GM12878 (cell line): ENCODE measurements around the gene DIP2C. TPM values are rescaled to one million over a fixed set of nuclear protein-coding genes. Genes with fewer than 3 reads are reported as not detected.

ENCODE experiments used
- ATAC-seq: fragments of 200-7000 bp; cut with Tn5 transposase; 3 replicates; pipeline ENCODE4 v1.9.1; 2020; ENCODE audit warnings: mild to moderate bottlenecking, moderate library complexity
- BruUV-seq: library from RNA; stranded (reverse); fragments of 400-500 nt; replicated peaks from 2 replicates; lab custom pipeline; 2021; lab: Mats Ljungman, UMichigan
- CTCF ChIA-PET: fragments of 300-600 bp; sonication (Branson Sonifier 250); formaldehyde crosslinking; extraction: SDS; loops from one replicate; lab custom pipeline; 2021; ENCODE audit warnings: inconsistent platforms; lab: Yijun Ruan, JAX
- POLR2A ChIA-PET: fragments of 350-600 bp; formaldehyde crosslinking; extraction: SDS; loops from one replicate; lab custom pipeline; 2021; ENCODE audit warnings: inconsistent platforms; lab: Charles Lee
- RAD21 ChIA-PET: fragments of 300-600 bp; sonication (Branson Sonifier 250); formaldehyde crosslinking; loops from one replicate; lab custom pipeline; 2023; ENCODE audit warnings: antibody characterized with exemption; ENCODE audit not compliant: unreplicated experiment; lab: Charles Lee
- SMC1A ChIA-PET: fragments of 300-600 bp; sonication (Branson Sonifier 250); formaldehyde crosslinking; loops from one replicate; lab custom pipeline; 2023; ENCODE audit not compliant: unreplicated experiment, uncharacterized antibody; lab: Charles Lee
- DNase-seq: peaks from one replicate; pipeline ENCODE4 v3.0.0-alpha.2; 2011; ENCODE audit warnings: low read depth, low spot score
- FAIRE-seq: peaks from 3 replicates; lab custom pipeline; 2011; peaks lifted over from hg19 to GRCh38; lab: Jason Lieb, UNC
- H2AFZ ChIP-seq: 2 replicates; pipeline ENCODE4 v1.6.0; 2011; ENCODE audit warnings: low read depth, low read length, control low read depth; ENCODE audit not compliant: control insufficient read depth
- H3K27ac ChIP-seq: 2 replicates; pipeline ENCODE4 v1.5.1; 2011; ENCODE audit warnings: control low read depth; ENCODE audit not compliant: control insufficient read depth, insufficient read depth
- H3K27me3 ChIP-seq, 2 experiments: replicated peaks in 1 of 2; 2 replicates each; pipeline versions ENCODE4 v1.6.0 to v1.6.1; 2011; ENCODE audit warnings: low read length in 1 of 2; ENCODE audit not compliant: control insufficient read depth in 2 of 2, insufficient read depth in 2 of 2
- H3K36me3 ChIP-seq, 2 experiments: 2 replicates each; pipeline ENCODE4 v1.5.1; 2011; ENCODE audit warnings: low read length in 1 of 2; ENCODE audit not compliant: control insufficient read depth in 2 of 2, insufficient read depth in 2 of 2
- H3K4me1 ChIP-seq: 2 replicates; pipeline ENCODE4 v1.6.1; 2011; ENCODE audit warnings: mild to moderate bottlenecking, low read length, moderate library complexity, mixed read lengths; ENCODE audit not compliant: control insufficient read depth, insufficient read depth
- H3K4me2 ChIP-seq: 2 replicates; pipeline ENCODE4 v1.6.0; 2011; ENCODE audit warnings: control low read depth; ENCODE audit not compliant: control insufficient read depth, insufficient read depth
- H3K4me3 ChIP-seq: fragments of 200-600 bp; sonication (generic); 2 replicates; pipeline ENCODE4 v1.5.1; 2016
- H3K79me2 ChIP-seq: 2 replicates; pipeline ENCODE4 v1.6.0; 2011; ENCODE audit warnings: low read length; ENCODE audit not compliant: control insufficient read depth, insufficient read depth
- H3K9ac ChIP-seq: 2 replicates; pipeline ENCODE4 v1.8.0; 2011; ENCODE audit warnings: low read length, control low read depth, mixed read lengths; ENCODE audit not compliant: control insufficient read depth, insufficient read depth
- H3K9me3 ChIP-seq: replicated peaks from 3 replicates; pipeline ENCODE4 v1.5.1; 2011; ENCODE audit warnings: mild to moderate bottlenecking, low read length; ENCODE audit not compliant: control insufficient read depth, insufficient read depth
- H4K20me1 ChIP-seq: 2 replicates; pipeline ENCODE4 v1.6.0; 2011; ENCODE audit not compliant: control insufficient read depth, insufficient read depth
- ATF7 ChIP-seq: fragments of 450-650 bp; IDR thresholded peaks from 2 replicates; pipeline ENCODE4 v1.6.1; 2016; ENCODE audit warnings: low read depth, mild to moderate bottlenecking
- BRCA1 ChIP-seq: IDR thresholded peaks from 2 replicates; pipeline ENCODE4 v1.6.1; 2011; ENCODE audit warnings: low read depth, low read length, improper control_type of control experiment
- CREM ChIP-seq: IDR thresholded peaks from 2 replicates; pipeline ENCODE4 v1.6.1; 2014; ENCODE audit warnings: antibody characterized with exemption, low read depth
- IKZF1 ChIP-seq: fragments of 450-650 bp; conservative IDR thresholded peaks from 2 replicates; pipeline ENCODE4 v1.6.1; 2017; ENCODE audit warnings: antibody characterized with exemption, mild to moderate bottlenecking
- KAT2A ChIP-seq: conservative IDR thresholded peaks from 2 replicates; pipeline ENCODE4 v1.6.1; 2011; ENCODE audit warnings: low read depth, low read length; ENCODE audit not compliant: control insufficient read depth
- MYB ChIP-seq: fragments of 150-350 bp; IDR thresholded peaks from 2 replicates; pipeline ENCODE4 v1.6.1; 2014; ENCODE audit warnings: mild to moderate bottlenecking, low read depth, low read length, borderline replicate concordance
- NR2C1 ChIP-seq: fragments of 450-650 bp; IDR thresholded peaks from 2 replicates; pipeline ENCODE4 v1.6.1; 2017; ENCODE audit warnings: antibody characterized with exemption, mild to moderate bottlenecking, moderate library complexity
- NR2C2 ChIP-seq: IDR thresholded peaks from 2 replicates; pipeline ENCODE4 v1.6.1; 2011; ENCODE audit warnings: borderline replicate concordance, low read depth; ENCODE audit not compliant: control insufficient read depth, insufficient read length
- NRF1 ChIP-seq: conservative IDR thresholded peaks from 2 replicates; pipeline ENCODE4 v1.6.1; 2011; ENCODE audit warnings: mild to moderate bottlenecking, low read depth, low read length, improper control_type of control experiment
- PML ChIP-seq: IDR thresholded peaks from 2 replicates; pipeline ENCODE4 v1.6.1; 2012; ENCODE audit warnings: low read length, inconsistent platforms
- SUPT20H ChIP-seq: IDR thresholded peaks from 2 replicates; pipeline ENCODE4 v1.6.1; 2011; ENCODE audit warnings: low read depth, mild to moderate bottlenecking, low read length, moderate library complexity, borderline replicate concordance; ENCODE audit not compliant: control insufficient read depth
- TCF12 ChIP-seq: IDR thresholded peaks from 2 replicates; pipeline ENCODE4 v1.6.1; 2011; ENCODE audit warnings: low read depth, mild to moderate bottlenecking, low read length
- TCF3 ChIP-seq: IDR thresholded peaks from 2 replicates; pipeline ENCODE4 v1.6.1; 2012; ENCODE audit warnings: low read depth, mild to moderate bottlenecking, low read length, borderline replicate concordance; ENCODE audit not compliant: insufficient read depth
- WRNIP1 ChIP-seq: IDR thresholded peaks from 2 replicates; pipeline ENCODE4 v1.6.1; 2011; ENCODE audit warnings: low read depth, low read length, improper control_type of control experiment, borderline replicate concordance
- WGBS: methylation state at CpG from one replicate; pipeline ENCODE4 v1.1.6; 2016; ENCODE audit warnings: low lambda C conversion rate; ENCODE audit not compliant: insufficient replicate concordance, insufficient coverage; ENCODE audit errors: missing lambda C conversion rate; 5-methylcytosine and 5-hydroxymethylcytosine counted together
- in situ Hi-C: fragments of 300-500 bp; cut with MboI; formaldehyde crosslinking; loops from 9 replicates; pipeline ENCODE4 v1.14.3; 2018; ENCODE audit warnings: mixed read lengths
- intact Hi-C: fragments of 100-400 bp; cut with micrococcal nuclease; formaldehyde crosslinking; loops from one replicate; pipeline ENCODE4 v1.14.2; 2022; ENCODE audit not compliant: unreplicated experiment
- polyA plus RNA-seq, 11 experiments: library from polyadenylated mRNA; depleted of rRNA in 4 of 11; unstranded in 6 of 11; stranded (reverse) in 5 of 11; fragments of >200 nt; fragmentation: Nextera tagmentation in 4 of 11; fragmentation: Illumina TruSeq in 1 of 11; extraction: Ambion mirVana in 4 of 11; extraction: Trizol in 1 of 11; gene quantifications; 1 replicate in 1 of 11; 2 replicates in 10 of 11; pipeline versions ENCODE4 v1.2.1 to v1.2.3, GENCODE V29; 2011 to 2016; ENCODE audit warnings: inconsistent platforms in 2 of 11, missing spikeins in 2 of 11, low read depth in 1 of 11
- total RNA-seq, 4 experiments: library from RNA; depleted of rRNA in 3 of 4; stranded (reverse); fragments of >200 nt in 3 of 4; fragmentation: Illumina TruSeq in 1 of 4; extraction: Trizol in 1 of 4; gene quantifications; 2 replicates each; pipeline versions ENCODE4 v1.2.1 to v1.2.3, GENCODE V29; 2013 to 2021
- TF ChIP-seq, protein P1 (sequence below): fragments of 450-650 bp; conservative IDR thresholded peaks from 2 replicates; pipeline ENCODE4 v1.6.1; 2017; ENCODE audit warnings: mild to moderate bottlenecking, moderate library complexity

Gene DIP2C
- total and polyA plus RNA-seq, 10 of the 15 experiments (the other 5 are each of a cell fraction or from before 2014, with no cell fraction given) = 0.01 to 0.10 (median 0.06) TPM

DNA sequence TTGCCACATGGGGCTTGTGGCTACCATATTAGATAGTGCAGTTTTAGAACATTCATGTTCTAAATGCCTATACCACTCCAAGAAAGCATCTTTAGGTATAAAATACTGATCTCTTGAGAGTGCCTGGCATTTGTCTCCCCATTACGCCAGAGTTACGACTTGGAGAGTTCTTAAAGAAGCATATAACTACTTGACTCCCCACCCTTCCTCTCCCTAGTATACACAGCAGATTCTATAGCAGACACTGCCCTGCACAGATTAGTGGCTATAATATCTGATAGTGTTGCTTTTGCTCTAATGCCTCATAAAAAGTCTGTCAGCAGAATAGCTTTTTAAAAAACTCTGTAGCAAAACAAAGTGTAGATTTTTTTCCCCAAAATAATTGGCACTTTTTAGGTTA, 463.4 kb downstream of the DIP2C start:
- no peak for ATAC-seq
- ChIA-PET POLR2A (no interaction called here), SMC1A (no interaction called here), RAD21 (no interaction called here), CTCF (no interaction called here)
- in situ Hi-C loops = no loop called here
- no peak for FAIRE-seq
- Histone ChIP-seq H2AFZ (no peak overlapping the region), H3K36me3 (no peaks in the 10 kb centered on the region), H3K79me2 (no peaks in the 10 kb centered on the region), H4K20me1 (no peaks in the 10 kb centered on the region), H3K9me3 (no peaks in the 10 kb centered on the region), H3K9ac (no peak overlapping the region), H3K27ac (no peak overlapping the region), H3K4me1 (no peaks in the 10 kb centered on the region), H3K4me2 (no peak overlapping the region), H3K27me3 (no peaks in the 10 kb centered on the region)
- 100% methylated on average over 2 of the region's 2 CpGs for WGBS
- DNase-seq = no peak
- intact Hi-C loops = no loop called here
- no TSS peak for BruUV-seq
- TF ChIP-seq CREM (no peak), NR2C1 (no peak), WRNIP1 (no peak), MYB (no peak)
- TF ChIP-seq, all 136 proteins: peak for 0
- H3K4me3 ChIP-seq = no peak overlapping the region

DNA sequence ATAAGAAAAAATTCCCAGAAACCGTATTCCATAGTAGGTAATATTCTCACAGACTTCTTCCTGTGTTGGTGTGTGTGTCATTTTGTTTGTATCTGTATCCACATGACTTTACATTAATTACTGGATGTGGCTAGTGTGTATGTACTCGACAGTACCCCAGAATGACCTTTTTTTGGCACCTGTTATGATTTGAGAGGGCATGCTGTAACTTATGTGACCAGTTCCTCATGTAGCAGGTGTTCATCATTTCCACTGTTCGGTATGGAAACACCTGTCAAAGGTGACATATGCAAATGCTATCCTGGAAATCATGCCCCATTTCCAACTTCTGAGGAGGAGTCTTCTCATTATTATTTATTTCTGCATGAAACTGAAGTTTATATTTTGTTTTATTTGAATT, 464.9 kb downstream of the DIP2C start:
- Histone ChIP-seq H3K27ac (no peak overlapping the region), H3K9me3 (no peaks in the 10 kb centered on the region), H3K79me2 (no peaks in the 10 kb centered on the region), H4K20me1 (no peaks in the 10 kb centered on the region), H3K27me3 (no peaks in the 10 kb centered on the region), H3K4me2 (no peak overlapping the region), H3K9ac (no peak overlapping the region), H2AFZ (no peak overlapping the region)
- ATAC-seq = peak; percentile 56
- intact Hi-C loops = no loop called here
- in situ Hi-C loops = no loop called here
- no peak for TF ChIP-seq NRF1
- TF ChIP-seq TCF3 = 0 out of 2 replicates have a peak, but pooled peaks have one; percentile 62
- TF ChIP-seq KAT2A = no peak
- no peak for TF ChIP-seq BRCA1
- TF ChIP-seq, protein P1, sequence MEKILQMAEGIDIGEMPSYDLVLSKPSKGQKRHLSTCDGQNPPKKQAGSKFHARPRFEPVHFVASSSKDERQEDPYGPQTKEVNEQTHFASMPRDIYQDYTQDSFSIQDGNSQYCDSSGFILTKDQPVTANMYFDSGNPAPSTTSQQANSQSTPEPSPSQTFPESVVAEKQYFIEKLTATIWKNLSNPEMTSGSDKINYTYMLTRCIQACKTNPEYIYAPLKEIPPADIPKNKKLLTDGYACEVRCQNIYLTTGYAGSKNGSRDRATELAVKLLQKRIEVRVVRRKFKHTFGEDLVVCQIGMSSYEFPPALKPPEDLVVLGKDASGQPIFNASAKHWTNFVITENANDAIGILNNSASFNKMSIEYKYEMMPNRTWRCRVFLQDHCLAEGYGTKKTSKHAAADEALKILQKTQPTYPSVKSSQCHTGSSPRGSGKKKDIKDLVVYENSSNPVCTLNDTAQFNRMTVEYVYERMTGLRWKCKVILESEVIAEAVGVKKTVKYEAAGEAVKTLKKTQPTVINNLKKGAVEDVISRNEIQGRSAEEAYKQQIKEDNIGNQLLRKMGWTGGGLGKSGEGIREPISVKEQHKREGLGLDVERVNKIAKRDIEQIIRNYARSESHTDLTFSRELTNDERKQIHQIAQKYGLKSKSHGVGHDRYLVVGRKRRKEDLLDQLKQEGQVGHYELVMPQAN = no peak
- no peak for TF ChIP-seq IKZF1
- TF ChIP-seq TCF12 = peak; percentile 62; the same call in 1 of the 2 replicates
- TF ChIP-seq SUPT20H = no peak
- no peak for TF ChIP-seq ATF7
- no peak for TF ChIP-seq NR2C2
- no peak for TF ChIP-seq PML
- TF ChIP-seq, all 136 proteins: peak for 2
- FAIRE-seq (no peak), DNase-seq (no peak)
- 48% methylated on average over 3 of the region's 3 CpGs for WGBS
- Histone ChIP-seq H3K36me3 (no peaks in the 10 kb centered on the region), H3K4me1 (no peaks in the 10 kb centered on the region), H3K4me3 (no peak overlapping the region)
- SMC1A ChIA-PET = interaction anchor here (1.1 kb wide), 1 partner anchor 22 kb away, joined by 4 read pairs; no protein-coding TSS in a partner anchor
- POLR2A ChIA-PET = no interaction called here
- CTCF ChIA-PET = no interaction called here
- RAD21 ChIA-PET = interaction anchor here (1.0 kb wide), 1 partner anchor 149 kb away, joined by 3 read pairs; no protein-coding TSS in a partner anchor
- no TSS peak for BruUV-seq
